C1 segment of cervical spinal cord (tissue), 14 donors: ENCODE data around the gene HCK.

Experiments used
- DNase-seq, 14 donors: peaks; one replicate each; lab custom pipeline; 2025; lab: John Stamatoyannopoulos, UW

The HCK gene

DNA sequence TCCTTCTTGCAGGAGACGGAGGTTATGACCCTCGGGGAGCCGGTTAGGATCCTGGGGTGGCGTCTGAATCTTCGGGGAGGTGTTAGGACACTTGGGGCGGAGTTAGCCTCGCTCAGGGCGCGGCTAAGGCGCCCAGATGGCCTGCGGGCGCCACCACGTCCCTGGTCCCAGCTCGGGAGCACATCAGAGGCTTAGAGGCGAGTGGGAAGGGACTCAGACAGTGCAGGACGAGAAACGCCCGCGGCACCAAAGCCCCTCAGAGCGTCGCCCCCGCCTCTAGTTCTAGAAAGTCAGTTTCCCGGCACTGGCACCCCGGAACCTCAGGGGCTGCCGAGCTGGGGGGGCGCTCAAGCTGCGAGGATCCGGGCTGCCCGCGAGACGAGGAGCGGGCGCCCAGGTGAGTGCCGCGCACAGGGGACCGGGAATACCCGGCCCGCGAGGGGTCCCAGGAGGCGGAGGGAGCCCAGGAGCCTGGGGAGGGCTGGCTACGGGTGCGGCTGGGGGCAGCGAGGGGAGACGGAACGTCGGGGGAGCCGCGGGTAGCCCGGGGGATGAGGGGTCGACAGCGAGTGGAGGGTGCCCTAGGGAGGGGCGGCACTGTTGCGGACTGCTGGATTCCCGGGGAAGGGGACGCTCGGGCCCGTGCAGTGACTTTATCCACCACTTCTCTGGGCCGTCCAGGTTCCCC lies at the start of gene HCK:
Gene HCK (plus strand): TSS at position 153 of the 688 bp plus-strand sequence.
- DNase-seq = peak in 2 of 14 donors; percentile 9 to 20

DNA sequence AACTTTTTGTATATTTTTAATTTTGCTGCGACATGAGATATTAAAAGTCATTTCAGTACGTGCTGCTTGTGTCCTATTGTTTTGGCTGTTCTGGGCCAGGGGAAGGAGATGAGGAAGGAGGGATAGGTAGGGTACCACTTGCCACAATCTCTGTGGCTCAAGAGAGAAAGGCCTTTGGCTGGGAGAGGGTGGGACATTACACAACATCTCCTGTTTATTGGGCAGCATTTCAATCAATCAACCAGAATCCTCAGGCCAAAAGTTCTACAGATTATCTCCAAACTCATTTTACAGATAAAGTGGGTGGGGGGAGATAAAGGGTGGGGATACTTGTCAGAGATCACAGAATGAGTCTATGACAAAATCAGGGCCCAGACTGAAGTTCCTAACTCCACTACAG lies 48.7 kb upstream of the HCK start:
- no peak for DNase-seq

DNA sequence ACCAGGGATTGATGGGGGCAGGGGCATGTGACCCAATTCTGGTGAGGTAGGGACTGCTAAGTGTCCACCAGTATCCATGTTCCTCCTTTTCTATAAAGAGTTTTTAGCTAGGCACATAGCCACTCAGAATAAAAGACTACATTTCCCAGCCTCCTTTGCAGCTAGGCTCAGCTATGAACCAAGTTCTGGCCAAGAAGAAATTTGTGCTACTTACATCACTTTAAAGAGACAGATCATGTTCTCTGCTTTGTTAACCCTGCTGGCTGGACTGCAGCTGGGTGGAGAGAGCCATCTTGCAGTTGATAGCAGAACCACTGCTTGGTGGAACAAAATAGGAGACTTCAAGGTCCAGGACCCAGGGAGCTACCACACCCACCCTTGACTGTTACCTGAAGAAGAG lies 47.1 kb upstream of the HCK start:
- no peak for DNase-seq

DNA sequence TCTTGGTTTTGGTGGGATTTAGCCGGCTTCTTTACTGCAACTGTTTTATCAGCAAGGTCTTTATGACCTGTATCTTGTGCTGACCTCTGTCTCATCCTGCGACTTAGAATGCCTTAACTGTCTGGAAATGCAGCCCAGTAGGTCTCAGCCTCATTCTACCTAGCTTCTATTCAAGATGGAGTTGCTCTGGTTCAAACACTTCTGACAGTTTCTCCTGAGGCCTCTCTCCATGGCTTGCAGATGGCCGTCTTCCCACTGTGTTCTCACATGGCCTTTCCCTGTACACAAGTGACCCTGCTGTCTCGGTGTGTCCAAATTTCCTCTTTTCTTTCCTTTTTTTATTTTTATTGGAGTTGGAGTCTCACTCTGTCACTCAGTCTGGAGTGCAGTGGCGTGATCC lies 46.0 kb upstream of the HCK start:
- no peak for DNase-seq

DNA sequence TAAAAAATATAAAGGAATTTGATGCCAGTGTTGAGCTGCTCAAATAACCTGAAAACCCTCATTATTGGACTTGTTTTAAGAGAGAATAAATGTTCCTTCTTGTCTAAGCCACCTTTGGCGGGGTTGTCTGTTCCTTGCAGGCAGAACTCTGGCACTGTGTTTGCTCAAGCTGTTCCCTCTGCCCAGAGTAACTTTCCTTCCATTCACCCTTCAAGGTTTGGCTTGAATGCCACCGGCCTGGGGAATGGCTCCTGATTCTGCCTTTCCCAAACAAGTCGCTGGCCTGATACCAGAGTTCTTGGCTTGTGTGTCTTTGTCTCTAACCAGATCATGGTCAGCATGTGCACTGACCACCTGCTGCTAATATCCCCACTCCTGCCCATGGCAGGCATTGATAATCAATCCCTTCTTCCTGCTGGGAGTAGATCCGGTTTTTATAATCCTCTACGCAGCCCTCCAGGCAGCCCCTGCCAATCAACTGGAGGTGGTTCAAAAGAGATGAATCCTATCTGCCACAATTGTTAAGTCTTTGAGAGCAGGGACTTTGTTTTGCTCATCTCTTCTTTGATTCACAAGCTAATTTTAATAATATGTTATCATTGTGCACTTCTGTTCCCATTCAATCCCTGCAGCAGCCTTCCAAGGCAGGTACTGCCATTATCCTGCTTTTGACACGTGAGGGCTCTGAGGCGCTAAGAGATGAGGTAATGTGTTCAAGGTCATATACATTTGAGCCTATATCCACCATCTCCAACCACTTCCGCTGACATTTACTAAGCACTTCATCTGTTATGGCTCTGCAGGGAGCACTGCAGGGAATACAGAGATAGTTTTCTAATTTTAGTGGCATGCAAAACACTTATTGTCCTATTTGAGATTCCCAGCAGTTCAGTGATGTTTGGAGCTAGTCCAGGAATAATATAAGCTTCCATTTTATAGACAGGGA lies 44.9 kb upstream of the HCK start:
- peak in 1 of 14 donors; percentile 92 for DNase-seq

DNA sequence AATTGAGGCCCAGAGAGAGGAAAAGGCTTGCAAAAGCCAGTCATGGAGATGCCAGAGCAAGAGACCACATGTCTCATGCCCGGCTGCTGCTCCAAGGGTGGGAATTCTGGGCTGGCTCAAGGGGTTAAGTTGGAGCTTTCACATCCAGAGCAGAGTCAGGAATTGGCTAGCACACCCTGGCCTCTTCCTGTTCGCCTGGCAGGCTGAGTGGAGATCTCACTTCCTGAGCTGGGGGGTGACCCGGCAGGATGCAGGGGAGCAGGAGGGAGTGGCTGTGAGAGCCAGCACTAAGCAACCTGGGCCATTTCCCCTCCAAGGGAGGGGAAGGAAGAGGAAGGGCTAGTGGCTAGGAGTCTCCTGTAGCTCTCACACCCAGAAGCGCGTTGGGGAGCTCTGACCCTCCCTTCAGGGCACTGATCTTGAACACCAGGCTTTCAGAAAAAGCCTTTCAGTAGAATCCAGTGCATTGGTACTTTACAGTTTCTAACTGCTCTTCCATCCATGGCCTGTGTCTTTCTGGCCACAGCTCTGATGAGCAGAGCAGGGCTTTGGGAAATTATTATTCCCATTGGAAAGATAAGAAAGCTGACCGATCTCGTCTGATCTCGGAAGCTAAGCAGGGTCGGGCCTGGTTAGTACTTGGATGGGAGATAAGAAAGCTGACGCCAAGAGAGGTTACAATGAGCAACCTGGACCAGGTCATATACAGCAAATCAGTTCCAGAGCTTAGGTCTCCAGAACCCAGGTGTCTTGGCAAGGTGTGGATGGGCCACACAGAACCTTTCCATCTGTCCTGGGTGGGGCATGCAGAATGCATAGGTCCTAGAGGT lies 44.0 kb upstream of the HCK start:
- DNase-seq = peak in 1 of 14 donors; percentile 89

DNA sequence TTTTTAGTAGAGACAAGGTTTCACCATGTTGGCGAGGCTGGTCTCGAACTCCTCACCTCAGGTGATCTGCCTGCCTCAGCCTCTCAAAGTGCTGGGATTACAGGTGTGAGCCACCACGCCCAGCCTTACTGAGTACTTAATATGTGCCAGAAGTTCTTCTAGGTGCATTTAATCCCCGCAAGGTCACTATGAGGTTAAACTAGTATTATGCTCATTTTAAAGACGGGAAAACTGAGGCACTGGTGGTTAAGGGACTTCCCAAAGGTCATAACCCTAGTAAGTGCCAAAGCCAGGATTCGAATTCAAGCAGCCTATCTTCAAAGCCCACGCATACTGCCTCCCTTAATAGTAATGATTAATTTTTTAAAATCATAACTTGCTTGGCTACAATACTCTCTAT lies 42.5 kb upstream of the HCK start:
- DNase-seq = no peak

DNA sequence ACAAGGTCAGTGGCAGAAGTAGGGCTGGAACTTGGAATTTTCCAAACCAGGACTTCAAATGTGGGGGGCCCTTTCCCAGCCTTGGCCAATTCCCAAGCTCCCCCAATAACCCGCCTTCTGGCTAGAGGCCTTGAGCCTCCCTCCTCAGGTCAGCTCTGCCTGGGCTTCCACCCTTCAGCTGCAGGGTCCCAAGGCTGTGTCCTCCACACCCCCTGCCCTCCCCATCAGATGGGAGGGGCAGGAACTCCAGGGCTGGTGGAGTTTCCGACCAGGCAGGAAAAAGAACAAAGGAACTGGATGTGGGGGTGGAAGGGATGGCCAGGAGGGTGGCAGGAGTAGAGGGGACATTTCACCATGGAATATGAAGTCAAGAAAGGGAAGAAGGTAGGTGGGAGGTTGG lies 41.9 kb upstream of the HCK start, which contains the start of gene CCM2L:
Gene CCM2L (plus strand): TSS at position 338 of the 400 bp plus-strand sequence. CDS start 17 bp downstream, at position 355.
- DNase-seq = no peak

DNA sequence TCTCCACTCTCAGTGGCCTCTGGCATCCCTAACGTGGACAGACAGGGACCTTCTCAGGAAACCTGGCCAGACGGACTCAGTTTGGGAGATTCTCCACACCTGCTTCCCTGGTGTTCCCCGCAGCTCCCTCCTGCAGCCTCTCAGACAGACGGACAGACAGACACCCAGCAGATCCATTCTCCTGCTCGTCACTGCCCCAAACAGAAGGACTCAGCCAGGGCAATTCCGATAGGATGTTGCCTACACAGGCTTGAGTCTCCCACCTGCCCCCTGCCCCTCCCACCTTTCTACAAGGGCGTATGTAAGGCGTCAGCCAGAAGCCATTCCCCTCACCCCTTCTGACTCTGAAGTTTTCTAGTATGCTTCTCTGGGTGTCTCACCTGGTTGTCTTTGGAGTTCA lies 41.4 kb upstream of the HCK start:
- DNase-seq = no peak

DNA sequence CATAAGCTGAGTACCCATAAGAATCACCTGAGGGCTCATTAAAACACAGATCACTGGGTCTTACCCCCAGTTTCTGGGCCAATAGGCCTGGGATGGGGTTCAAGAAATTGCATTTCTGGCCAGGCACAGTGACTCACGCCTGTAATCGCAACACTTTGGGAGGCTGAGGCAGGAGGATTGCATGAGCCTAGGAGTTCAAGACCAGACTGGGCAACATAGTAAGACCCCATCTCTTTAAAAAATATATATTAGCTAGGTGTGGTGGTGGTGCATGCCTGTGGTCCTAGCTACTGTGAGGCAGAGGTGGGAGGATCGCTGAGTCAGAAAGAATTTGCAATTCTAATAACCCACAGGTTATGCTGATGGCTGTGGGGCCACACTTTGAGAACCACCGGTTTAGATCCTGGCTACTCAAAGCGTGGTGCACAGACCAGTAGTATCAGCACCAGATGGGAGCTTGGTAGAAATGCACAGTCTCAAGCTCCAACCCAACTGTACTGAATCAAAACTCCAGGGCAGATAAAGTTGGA lies 39.8 kb upstream of the HCK start:
- no peak for DNase-seq

DNA sequence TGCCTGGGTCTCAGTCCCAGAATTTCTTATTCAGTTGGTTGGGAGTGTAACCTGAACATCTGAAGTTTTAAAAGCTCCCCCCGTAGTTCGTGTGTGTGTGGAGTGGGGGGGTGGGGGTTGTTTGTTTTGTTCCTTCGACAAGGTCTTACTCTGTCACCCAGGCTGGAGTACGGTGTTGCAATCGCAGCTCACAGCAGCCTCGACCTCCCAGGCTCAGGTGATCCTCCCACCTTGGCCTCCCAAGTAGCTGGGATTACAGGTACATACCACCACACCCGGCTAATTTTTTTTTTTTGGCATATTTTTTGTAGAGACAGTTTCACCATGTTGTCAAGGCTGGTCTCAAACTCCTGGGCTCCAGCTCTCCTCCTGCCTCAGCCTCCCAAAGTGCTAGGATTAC lies 38.7 kb upstream of the HCK start:
- DNase-seq = no peak

DNA sequence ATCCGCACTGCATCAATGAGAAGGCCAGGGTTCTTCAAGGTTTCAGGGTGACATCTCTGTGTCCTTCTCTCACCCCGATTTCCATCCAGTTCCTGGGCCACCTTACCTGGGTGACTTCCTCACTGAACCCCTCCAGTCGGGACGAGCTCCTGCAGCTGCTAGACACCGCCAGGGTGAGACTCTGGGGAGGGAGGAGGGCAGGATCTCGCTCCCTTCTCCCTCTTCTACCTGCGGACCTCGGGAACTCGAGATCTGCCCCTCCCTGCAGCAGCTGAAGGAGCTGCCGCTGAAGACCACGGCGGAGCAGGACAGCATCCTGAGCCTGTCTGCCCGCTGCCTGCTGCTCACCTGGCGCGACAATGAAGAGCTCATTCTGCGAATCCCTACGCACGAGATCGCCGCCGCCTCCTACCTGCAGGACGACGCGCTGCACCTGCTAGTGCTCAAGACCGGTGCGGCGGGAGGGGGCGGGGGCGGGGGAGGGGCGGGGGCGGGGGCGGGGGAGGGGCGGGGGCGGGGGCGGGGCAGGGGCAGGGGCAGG lies 34.3 kb upstream of the HCK start:
- DNase-seq = peak in 1 of 14 donors; percentile 75

DNA sequence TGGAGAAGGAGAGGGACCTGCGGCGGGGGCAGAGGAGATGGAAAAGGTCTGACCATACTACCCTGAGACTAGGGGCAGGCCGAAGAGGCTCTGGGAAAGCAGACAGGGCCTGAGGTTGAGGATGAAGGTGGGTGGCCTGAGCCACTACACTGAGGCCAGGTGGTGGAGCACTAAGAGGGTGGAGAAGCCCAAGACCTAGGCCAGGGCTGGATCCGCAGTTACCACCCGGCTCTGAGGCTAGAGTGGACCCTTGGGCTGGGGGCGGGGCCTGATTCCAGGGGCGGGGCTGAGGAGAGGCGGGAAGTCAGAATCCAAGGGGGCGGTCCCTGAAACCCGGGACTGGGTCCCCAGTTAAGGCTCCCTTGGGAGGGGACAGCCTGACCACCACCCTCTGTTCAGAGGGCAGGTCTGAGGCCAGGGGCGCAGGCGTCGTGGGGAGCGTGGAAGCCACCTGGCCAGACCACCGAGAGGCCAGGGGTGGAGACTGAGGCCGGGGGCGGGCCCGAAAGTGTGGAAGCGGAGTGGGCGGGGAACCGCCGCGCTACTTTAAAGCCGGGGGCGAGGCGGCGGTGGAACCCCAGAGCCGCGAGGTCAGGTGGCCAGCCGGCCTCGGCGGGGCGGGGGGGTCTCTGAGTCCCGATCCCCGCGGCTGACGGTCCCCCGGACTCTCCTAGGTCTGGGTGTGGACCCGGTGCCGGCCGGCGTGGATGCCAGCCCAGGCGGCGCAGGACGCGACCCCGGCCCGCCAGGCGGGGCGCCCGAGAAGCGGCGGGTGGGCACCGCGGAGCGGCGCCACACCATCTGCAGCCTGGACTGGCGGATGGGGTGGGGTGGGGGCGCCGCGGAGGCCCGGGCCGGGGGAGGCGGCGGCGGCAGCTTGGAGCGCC lies 33.5 kb upstream of the HCK start:
- DNase-seq = peak in 2 of 14 donors; percentile 17 to 75

DNA sequence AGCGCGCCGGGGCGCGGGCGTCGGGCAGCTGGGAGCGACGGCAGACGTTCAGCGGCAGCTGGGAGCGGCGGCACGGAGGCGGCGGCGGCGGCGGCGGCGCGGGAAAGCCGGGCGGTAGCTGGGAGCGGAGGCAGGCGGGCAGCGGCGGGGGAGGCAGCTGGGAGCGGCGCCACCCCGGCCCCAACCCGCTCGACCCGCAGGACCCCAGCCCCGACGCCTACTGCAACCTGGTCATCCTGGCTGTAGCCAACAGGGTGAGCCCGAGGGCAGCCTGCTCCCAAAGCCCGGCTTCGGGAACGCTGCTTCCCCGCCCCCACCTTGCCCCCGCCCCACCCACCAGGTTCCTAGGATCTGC lies 32.9 kb upstream of the HCK start:
- DNase-seq = no peak

DNA sequence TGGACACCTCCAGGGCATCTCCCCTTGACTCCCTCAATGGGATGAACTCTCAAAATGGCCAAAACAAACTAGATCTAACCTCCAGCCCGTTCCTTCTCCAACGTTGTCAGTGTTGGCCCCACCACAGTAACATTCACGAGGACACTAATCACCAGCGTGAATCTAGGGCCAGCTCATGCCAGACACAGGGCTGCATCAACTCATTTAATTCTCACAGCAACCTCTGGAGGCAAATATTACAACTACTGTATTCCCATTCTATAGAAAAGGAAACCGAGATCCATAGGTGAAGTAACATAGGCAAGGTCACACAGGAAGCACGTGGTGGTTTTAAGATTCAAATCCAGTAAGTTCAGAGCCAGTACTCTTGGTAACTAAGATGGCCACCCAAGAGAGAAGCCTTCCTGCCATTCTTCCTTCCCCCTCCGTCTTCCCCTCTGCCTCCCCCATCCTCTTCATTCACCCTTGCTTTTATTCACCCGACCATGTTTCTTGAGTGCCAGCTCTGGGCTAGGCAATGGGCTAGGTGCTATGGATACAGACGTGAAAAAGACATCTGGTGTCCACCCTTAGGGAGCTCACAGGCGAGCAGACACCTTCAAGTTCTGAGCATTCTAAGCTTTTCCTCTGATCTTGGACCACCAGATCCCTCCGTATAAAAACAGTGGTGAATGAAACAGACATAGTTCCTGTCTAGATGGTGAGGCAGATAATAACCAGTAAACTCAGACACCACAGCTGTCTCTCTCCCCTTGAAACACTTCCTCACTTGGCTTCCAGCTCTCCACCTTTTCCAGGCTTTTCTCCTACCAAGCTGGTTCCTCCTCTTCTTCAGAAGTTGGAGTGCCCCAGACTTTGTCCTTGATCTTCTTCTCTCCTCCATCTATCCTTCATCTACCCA lies 32.2 kb upstream of the HCK start:
- DNase-seq = no peak

DNA sequence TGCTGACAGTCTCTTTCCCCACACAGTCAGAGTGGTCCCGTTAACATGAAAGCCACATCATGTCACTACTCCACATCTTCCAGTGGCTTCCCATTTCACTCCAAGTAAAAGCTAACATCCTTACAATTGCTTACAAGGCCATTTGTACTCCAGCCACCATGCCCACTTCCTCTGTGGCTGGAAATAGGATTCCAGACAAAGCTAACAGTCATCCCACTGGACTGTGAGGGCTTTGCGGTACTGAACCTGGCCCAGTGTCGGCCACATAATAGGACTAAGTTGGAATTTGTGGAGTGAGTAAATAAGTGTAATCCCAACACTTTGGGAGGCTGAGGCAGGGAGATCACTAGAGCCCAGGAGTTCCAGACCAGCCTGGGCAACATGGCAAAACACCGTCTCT lies 31.0 kb upstream of the HCK start:
- no peak for DNase-seq

DNA sequence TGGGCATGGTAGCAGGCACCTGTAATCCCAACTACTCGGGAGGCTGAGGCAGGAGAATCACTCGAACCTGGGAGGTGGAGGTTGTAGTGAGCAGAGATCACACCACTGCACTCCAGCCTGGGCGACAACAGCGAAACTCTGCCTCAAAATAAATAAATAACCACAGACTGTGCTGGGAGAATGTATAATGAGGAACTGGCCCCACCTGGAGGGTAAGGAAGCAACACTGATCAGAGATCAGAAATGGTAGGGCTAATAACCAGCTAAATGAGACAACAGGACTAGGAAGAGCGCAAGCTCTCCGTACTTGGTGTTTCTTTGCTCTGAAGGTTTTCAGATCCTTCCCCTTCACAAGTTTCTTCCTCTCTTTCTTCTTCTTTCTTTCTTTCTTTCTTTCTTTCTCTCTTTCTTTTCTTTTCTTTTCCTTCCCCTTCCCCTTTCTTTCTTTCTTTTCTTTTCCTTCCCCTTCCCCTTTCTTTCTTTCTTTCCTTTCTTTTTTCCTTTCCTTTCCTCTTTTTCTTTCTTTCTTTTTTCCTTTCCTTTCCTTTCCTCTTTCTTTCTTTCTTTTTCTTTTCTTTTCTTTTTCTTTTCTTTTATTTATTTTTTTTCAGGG lies 27.3 kb upstream of the HCK start:
- DNase-seq = no peak

DNA sequence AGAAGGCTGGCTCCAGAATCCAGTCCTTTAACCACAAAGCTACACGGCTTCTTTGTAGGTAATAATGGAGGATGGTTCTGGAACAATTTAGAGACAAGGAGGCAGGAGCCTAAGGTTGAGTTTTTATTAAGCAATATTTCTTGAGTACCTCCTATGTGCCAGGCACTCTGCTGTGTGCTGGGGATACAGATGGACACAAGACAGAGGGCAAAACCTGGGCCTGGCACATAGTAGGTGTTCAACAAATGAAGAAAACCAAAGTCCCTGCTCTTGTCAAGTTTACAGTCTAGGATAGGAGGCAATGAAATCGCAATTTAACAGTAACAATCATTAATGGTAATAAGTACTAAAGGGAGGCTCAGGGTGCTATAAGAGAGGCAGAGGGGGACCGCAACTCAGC lies 24.4 kb upstream of the HCK start:
- no peak for DNase-seq
